Nephron progenitor cell (in vitro differentiated cells): ENCODE measurements around the gene CAPZA2.
A peak's percentile ranks its signal among the peaks of the same experiment; 100 is the strongest.
"Not testable (repeated sequence)": the region's sequence is repeated elsewhere in the genome, so short reads cannot be mapped to it uniquely, and the experiment has no call there.

ENCODE experiments used
- DNase-seq: peaks from one replicate; pipeline ENCODE4 v3.0.0; 2021
- H3K27ac Mint-ChIP-seq: 2 replicates; pipeline ENCODE4 v1.8.0; 2021; ENCODE audit warnings: mild to moderate bottlenecking, moderate library complexity, mixed read lengths
- H3K27me3 Mint-ChIP-seq: 2 replicates; pipeline ENCODE4 v1.8.0; 2021; ENCODE audit warnings: mild to moderate bottlenecking, low read depth, mixed read lengths; ENCODE audit not compliant: poor library complexity
- H3K36me3 Mint-ChIP-seq: 2 replicates; pipeline ENCODE4 v1.8.0; 2021; ENCODE audit warnings: low read depth, mixed read lengths
- H3K4me1 Mint-ChIP-seq: 2 replicates; pipeline ENCODE4 v1.8.0; 2021; ENCODE audit warnings: mixed read lengths
- H3K4me3 Mint-ChIP-seq: 2 replicates; pipeline ENCODE4 v1.8.0; 2021; ENCODE audit warnings: mild to moderate bottlenecking, moderate library complexity, mixed read lengths
- H3K9me3 Mint-ChIP-seq: 2 replicates; pipeline ENCODE4 v1.8.0; 2021; ENCODE audit warnings: mild to moderate bottlenecking, moderate library complexity, mixed read lengths
- CTCF ChIP-seq: fragments of 200-600 bp; sonication (generic); IDR thresholded peaks from 2 replicates; pipeline ENCODE4 v1.5.0; 2021; ENCODE audit warnings: antibody characterized with exemption

CAPZA2 gene

GRCh38 chr7:116924741-116925140, 62.4 kb downstream of the CAPZA2 start:
- no peak for TF ChIP-seq CTCF
- no peak for DNase-seq
- Mint-ChIP-seq H3K4me3 (no peak overlapping the region), H3K27me3 (peaks cover 16% of the 10 kb centered on the region), H3K9me3 (no peaks in the 10 kb centered on the region), H3K36me3 (peaks cover 19% of the 10 kb centered on the region), H3K27ac (peak overlapping the region; percentile 71), H3K4me1 (peaks cover 5% of the 10 kb centered on the region)

- H3K27ac Mint-ChIP-seq: no peak overlapping the region
- peaks cover 26% of the 10 kb centered on the region for H3K27me3 Mint-ChIP-seq
- no peaks in the 10 kb centered on the region for H3K36me3 Mint-ChIP-seq
- DNase-seq: no peak
- peaks cover 5% of the 10 kb centered on the region for H3K4me1 Mint-ChIP-seq
- H3K9me3 Mint-ChIP-seq: no peaks in the 10 kb centered on the region
- no peak overlapping the region for H3K4me3 Mint-ChIP-seq
- no peak for TF ChIP-seq CTCF
These were observed 66.6 kb downstream of the CAPZA2 start for GRCh38 chr7:116929021-116929420.

GRCh38 chr7:116929914-116930913, 67.8 kb downstream of the CAPZA2 start:
- peak; percentile 89 for DNase-seq
- TF ChIP-seq CTCF: peak; percentile 96
- Mint-ChIP-seq H3K27me3 (peaks cover 26% of the 10 kb centered on the region), H3K4me1 (no peaks in the 10 kb centered on the region), H3K9me3 (no peaks in the 10 kb centered on the region), H3K4me3 (no peak overlapping the region), H3K27ac (no peak overlapping the region), H3K36me3 (no peaks in the 10 kb centered on the region)

- Mint-ChIP-seq H3K4me3 (no peak overlapping the region), H3K9me3 (no peaks in the 10 kb centered on the region), H3K4me1 (no peaks in the 10 kb centered on the region), H3K27me3 (peaks cover 36% of the 10 kb centered on the region), H3K36me3 (no peaks in the 10 kb centered on the region), H3K27ac (no peak overlapping the region)
- DNase-seq: no peak
- TF ChIP-seq CTCF: no peak
These were observed 70.2 kb downstream of the CAPZA2 start for GRCh38 chr7:116932566-116932965.

GRCh38 chr7:116933465-116933864, 71.1 kb downstream of the CAPZA2 start:
- DNase-seq: no peak
- H3K27ac Mint-ChIP-seq: no peak overlapping the region
- H3K4me1 Mint-ChIP-seq: no peaks in the 10 kb centered on the region
- no peak overlapping the region for H3K4me3 Mint-ChIP-seq
- no peak for TF ChIP-seq CTCF
- no peaks in the 10 kb centered on the region for H3K9me3 Mint-ChIP-seq
- peaks cover 30% of the 10 kb centered on the region for H3K27me3 Mint-ChIP-seq
- H3K36me3 Mint-ChIP-seq: no peaks in the 10 kb centered on the region

GRCh38 chr7:116934580-116934979, 72.2 kb downstream of the CAPZA2 start:
- Mint-ChIP-seq H3K36me3 (no peaks in the 10 kb centered on the region), H3K4me1 (no peaks in the 10 kb centered on the region), H3K27me3 (peaks cover 24% of the 10 kb centered on the region), H3K4me3 (no peak overlapping the region), H3K27ac (no peak overlapping the region), H3K9me3 (no peaks in the 10 kb centered on the region)
- no peak for DNase-seq
- no peak for TF ChIP-seq CTCF

GRCh38 chr7:116936844-116937243, 74.5 kb downstream of the CAPZA2 start:
- H3K36me3 Mint-ChIP-seq, DNase-seq, H3K9me3 Mint-ChIP-seq, H3K27ac Mint-ChIP-seq, H3K4me1 Mint-ChIP-seq, H3K4me3 Mint-ChIP-seq: not testable (repeated sequence)
- peaks cover 14% of the 10 kb centered on the region for H3K27me3 Mint-ChIP-seq
